ENCODE data around the gene SUN2. TPM values are rescaled to one million over a fixed set of nuclear protein-coding genes. Genes with fewer than 3 reads are reported as not detected.

Gene SUN2
- total and polyA plus RNA-seq, 2 of the 13 experiments (the other 11 are each of a cell fraction or from before 2014, with no cell fraction given): 45.6 to 56.6 TPM

- TF ChIP-seq SKIL (CRISPR knock-in tag; IDR thresholded peaks at IDR 0.05; ENCODE audit: borderline replicate concordance): peak; percentile 55; the same call in 1 of the 2 replicates
- TF ChIP-seq ZEB1 (IDR thresholded peaks at IDR 0.05; ENCODE audit: insufficient replicate concordance, low read depth): no peak
- peak; percentile 51; the same call in 1 of the 2 replicates for TF ChIP-seq RBFOX2 (IDR thresholded peaks at IDR 0.05; ENCODE audit: low read depth, low read length)
- TF ChIP-seq TARDBP (CRISPR knock-in tag; IDR thresholded peaks at IDR 0.05): peak; percentile 17; the same call in 1 of the 2 replicates
- TF ChIP-seq MLX (CRISPR knock-in tag; IDR thresholded peaks at IDR 0.05): no peak; the same call in 1 of the 2 replicates
- TF ChIP-seq MIER3 (CRISPR knock-in tag; IDR thresholded peaks at IDR 0.05; ENCODE audit: borderline replicate concordance): peak; percentile 26; the same call in 1 of the 2 replicates
- TF ChIP-seq SRF (IDR thresholded peaks at IDR 0.05; ENCODE audit: low read depth, low read length): peak; percentile 96
- peak; percentile 26 for TF ChIP-seq YY1 (IDR thresholded peaks at IDR 0.05; ENCODE audit: insufficient read depth, insufficient replicate concordance, low read depth, low read length)
Observed at GRCh38 chr22:38753948-38754750, 1.6 kb downstream of the SUN2 start (continued).

All from HepG2 (cell line).